Right lobe of liver (tissue), 6 donors: ENCODE data around the gene ART3. TPM values are rescaled to one million over a fixed set of nuclear protein-coding genes. Genes with fewer than 3 reads are reported as not detected.

ENCODE experiments used
- ATAC-seq, 4 donors: fragments of 200-7000 bp; cut with Tn5 transposase; one replicate each; pipeline ENCODE4 v1.9.1; 2020; ENCODE audit warnings: mild to moderate bottlenecking in 4 of 4, moderate library complexity in 4 of 4
- DNase-seq, 3 donors: peaks; one replicate each; pipeline ENCODE4 v3.0.0-alpha.2; 2020
- H3K27ac ChIP-seq, 3 donors: fragments of 200-600 bp; one replicate each; pipeline ENCODE4 v1.8.0; 2022
- H3K27me3 ChIP-seq, 2 donors: fragments of 200-600 bp; one replicate each; pipeline ENCODE4 v1.8.0; 2022
- H3K36me3 ChIP-seq, 4 donors: fragments of 200-600 bp; sonication (generic) in 1 of 4; one replicate each; pipeline versions ENCODE4 v1.5.1 to v1.8.0; 2017 to 2022; ENCODE audit warnings: control low read depth in 1 of 4
- H3K4me1 ChIP-seq, 4 donors: fragments of 200-600 bp; sonication (generic) in 1 of 4; one replicate each; pipeline versions ENCODE4 v1.5.1 to v1.8.0; 2017 to 2022; ENCODE audit warnings: control low read depth in 1 of 4
- H3K4me3 ChIP-seq, 3 donors: fragments of 200-600 bp; one replicate each; pipeline ENCODE4 v1.8.0; 2022
- H3K9me3 ChIP-seq, 4 donors: fragments of 200-600 bp; sonication (generic) in 1 of 4; one replicate each; pipeline versions ENCODE4 v1.5.1 to v1.8.0; 2017 to 2022; ENCODE audit warnings: control low read depth in 1 of 4
- POLR2A ChIP-seq: fragments of 450-650 bp; IDR thresholded peaks from one replicate; pipeline ENCODE4 v1.6.1; 2017; ENCODE audit warnings: antibody characterized with exemption, mild to moderate bottlenecking
- WGBS: methylation state at CpG from one replicate; pipeline ENCODE4 v1.1.6; 2018; ENCODE audit warnings: low coverage, low lambda C conversion rate; ENCODE audit not compliant: insufficient coverage; ENCODE audit errors: missing lambda C conversion rate; 5-methylcytosine and 5-hydroxymethylcytosine counted together
- intact Hi-C, 2 donors: fragments of 100-400 bp; cut with DNase I; formaldehyde crosslinking; loops; one replicate each; pipeline versions ENCODE4 v1.11.2 to v1.14.1; 2022
- total RNA-seq, 6 experiments: library from RNA; depleted of rRNA in 2 of 6; stranded (reverse); fragments of >200 nt in 2 of 6; fragmentation: NEBNext Ultra II Directional in 3 of 6; extraction: Animal tissue kit (Norgen Biotek cat#: 25700) in 3 of 6; gene quantifications; one replicate each; pipeline versions ENCODE4 v1.1.0 to v1.2.4, GENCODE V29; 2016 to 2023
- TF ChIP-seq, protein P1 (sequence below), 4 donors: fragments of 200-600 bp in 3 of 4; fragments of 450-650 bp in 1 of 4; IDR thresholded peaks; one replicate each; pipeline versions ENCODE4 v1.5.1 to v1.8.0; 2016 to 2022; ENCODE audit warnings: antibody characterized with exemption in 4 of 4, mild to moderate bottlenecking in 2 of 4
- donor health status: DM: no; HTN: yes; CAD: no.
- donor health status: DM: no; HTN: no; CAD: no.
- donor health status: DM: no; HTN: no; CAD: no.
- donor health status: DM: no; HTN: yes; CAD: no.
- donor health status: DM: no; HTN: yes; CAD: no.

The ART3 gene
- total RNA-seq, 6 experiments from 2014 or later: not detected

DNA sequence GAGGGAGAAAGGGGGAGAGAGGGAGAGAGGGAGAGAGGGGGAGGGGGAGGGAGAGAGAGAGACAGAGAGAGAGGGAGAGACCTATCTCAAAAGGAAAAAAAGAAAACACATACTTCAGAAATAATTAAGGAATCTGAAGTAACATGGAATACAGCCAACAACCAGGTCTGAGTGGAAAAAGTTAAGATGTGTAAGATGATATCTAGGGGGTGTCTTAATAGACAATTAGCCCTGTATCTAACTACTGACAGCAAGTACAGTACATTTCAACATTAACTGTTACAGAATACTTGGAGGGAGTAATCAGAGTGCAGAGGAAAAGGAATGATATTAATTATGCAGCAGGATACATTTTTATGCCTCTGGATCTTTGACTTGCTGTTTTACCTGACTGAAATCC, 51.3 kb downstream of the ART3 start:
- TF ChIP-seq, protein P1, sequence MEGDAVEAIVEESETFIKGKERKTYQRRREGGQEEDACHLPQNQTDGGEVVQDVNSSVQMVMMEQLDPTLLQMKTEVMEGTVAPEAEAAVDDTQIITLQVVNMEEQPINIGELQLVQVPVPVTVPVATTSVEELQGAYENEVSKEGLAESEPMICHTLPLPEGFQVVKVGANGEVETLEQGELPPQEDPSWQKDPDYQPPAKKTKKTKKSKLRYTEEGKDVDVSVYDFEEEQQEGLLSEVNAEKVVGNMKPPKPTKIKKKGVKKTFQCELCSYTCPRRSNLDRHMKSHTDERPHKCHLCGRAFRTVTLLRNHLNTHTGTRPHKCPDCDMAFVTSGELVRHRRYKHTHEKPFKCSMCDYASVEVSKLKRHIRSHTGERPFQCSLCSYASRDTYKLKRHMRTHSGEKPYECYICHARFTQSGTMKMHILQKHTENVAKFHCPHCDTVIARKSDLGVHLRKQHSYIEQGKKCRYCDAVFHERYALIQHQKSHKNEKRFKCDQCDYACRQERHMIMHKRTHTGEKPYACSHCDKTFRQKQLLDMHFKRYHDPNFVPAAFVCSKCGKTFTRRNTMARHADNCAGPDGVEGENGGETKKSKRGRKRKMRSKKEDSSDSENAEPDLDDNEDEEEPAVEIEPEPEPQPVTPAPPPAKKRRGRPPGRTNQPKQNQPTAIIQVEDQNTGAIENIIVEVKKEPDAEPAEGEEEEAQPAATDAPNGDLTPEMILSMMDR (IDR thresholded peaks at IDR 0.05): no peak
- TF ChIP-seq POLR2A: no peak
- no peak overlapping the region for H3K27ac ChIP-seq
- DNase-seq: no peak
- H3K36me3 ChIP-seq: peaks cover 0 to 25% (median 9%) of the 10 kb centered on the region in 4 donors
- H3K9me3 ChIP-seq: no peaks in the 10 kb centered on the region
- no peak overlapping the region for H3K4me3 ChIP-seq
- ATAC-seq: no peak
- intact Hi-C loops: no loop called here
- H3K4me1 ChIP-seq: no peaks in the 10 kb centered on the region
- H3K27me3 ChIP-seq: no peaks in the 10 kb centered on the region

DNA sequence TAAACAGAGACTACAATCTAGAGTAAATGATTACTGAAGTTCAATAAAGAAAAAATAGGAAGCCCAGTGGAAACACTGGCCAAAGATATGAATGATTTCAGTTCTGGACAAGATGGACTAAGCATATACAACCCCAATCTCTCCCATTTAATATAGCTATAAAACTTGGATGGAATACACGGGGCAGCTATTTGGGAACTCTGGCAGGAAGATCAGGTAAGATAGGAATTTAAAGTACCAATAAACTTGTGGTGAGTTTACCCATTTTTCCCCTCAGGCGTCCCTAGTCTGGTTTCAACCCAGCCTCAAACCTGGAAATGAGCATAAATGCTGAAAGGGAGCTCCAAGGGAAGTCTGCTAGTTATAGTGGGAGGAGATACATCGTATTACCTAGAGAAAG, 53.2 kb downstream of the ART3 start:
- peaks cover 0 to 21% (median 6%) of the 10 kb centered on the region in 4 donors for H3K36me3 ChIP-seq
- WGBS: 95% methylated on average over 3 of the region's 3 CpGs
- no peak for ATAC-seq

DNA sequence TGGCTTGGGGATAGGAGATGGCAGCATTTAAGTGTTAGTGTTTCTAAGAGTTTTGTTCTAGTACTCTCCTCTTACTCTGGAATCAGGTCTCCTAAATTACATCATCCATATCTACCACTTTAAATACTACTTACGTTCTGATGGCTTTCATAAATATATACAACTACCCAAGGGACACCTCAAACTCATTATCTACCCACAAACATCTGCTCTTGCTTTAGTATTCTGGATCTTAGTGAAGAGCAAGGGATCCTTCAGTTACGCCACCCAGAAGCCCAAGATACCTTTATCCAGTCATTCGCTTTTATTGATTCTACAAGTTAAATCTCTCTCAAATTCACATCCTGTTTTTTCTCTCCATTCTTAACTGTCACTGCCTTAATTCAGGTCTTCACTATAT, 66.7 kb downstream of the ART3 start:
- DNase-seq (no peak), ATAC-seq (no peak)
- Histone ChIP-seq H3K9me3 (no peaks in the 10 kb centered on the region), H3K4me3 (no peak overlapping the region), H3K36me3 (peaks cover 0 to 21% (median 8%) of the 10 kb centered on the region in 4 donors), H3K4me1 (peaks cover 0 to 9% (median 3%) of the 10 kb centered on the region in 4 donors), H3K27me3 (no peaks in the 10 kb centered on the region), H3K27ac (no peak overlapping the region)
- intact Hi-C loops: no loop called here
- 93% methylated on average over 3 of the region's 3 CpGs for WGBS
- no peak for TF ChIP-seq POLR2A
- TF ChIP-seq, protein P1 (IDR thresholded peaks at IDR 0.05): no peak

More for the DNA sequence above, 53.2 kb downstream of the ART3 start:
- Histone ChIP-seq H3K4me3 (no peak overlapping the region), H3K27ac (no peak overlapping the region), H3K9me3 (no peaks in the 10 kb centered on the region), H3K27me3 (no peaks in the 10 kb centered on the region), H3K4me1 (no peaks in the 10 kb centered on the region)
- TF ChIP-seq, protein P1 (IDR thresholded peaks at IDR 0.05): no peak
- TF ChIP-seq POLR2A: no peak
- intact Hi-C loops: no loop called here
- DNase-seq: no peak

DNA sequence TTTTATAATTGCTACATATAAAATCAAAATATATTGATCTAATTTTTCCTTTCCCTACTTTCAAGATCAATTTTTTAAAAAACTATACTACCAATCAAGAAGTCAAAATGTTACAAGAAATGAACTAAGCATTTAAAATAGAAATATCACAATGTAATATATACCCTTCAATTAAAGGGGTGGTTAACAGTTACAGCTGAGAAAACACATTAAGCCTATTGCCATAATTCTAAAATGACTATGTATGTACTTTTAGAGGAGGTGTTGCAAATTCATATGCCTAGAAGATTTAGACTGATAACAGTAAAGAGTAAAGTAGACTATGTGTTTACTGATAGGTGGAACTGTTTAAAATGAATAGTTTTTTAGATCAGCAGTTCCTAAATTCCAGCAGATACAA, 70.0 kb downstream of the ART3 start:
- H3K4me1 ChIP-seq: peaks cover 0 to 27% (median 5%) of the 10 kb centered on the region in 4 donors
- H3K9me3 ChIP-seq: no peaks in the 10 kb centered on the region
- H3K36me3 ChIP-seq: peaks cover 0 to 18% (median 5%) of the 10 kb centered on the region in 4 donors
- intact Hi-C loops: no loop called here
- no peaks in the 10 kb centered on the region for H3K27me3 ChIP-seq
- H3K4me3 ChIP-seq: no peak overlapping the region
- no peak for DNase-seq
- TF ChIP-seq, protein P1 (IDR thresholded peaks at IDR 0.05): no peak
- no peak for TF ChIP-seq POLR2A
- no peak overlapping the region for H3K27ac ChIP-seq
- ATAC-seq: no peak
